Fibroblast of the aortic adventitia (primary cell): ENCODE data around the gene NT5C1B. TPM values are rescaled to one million over a fixed set of nuclear protein-coding genes. Genes with fewer than 3 reads are reported as not detected.

Experiments
- DNase-seq: peaks from one replicate; pipeline ENCODE4 v3.0.0-alpha.2; 2010; ENCODE audit warnings: low read depth
- H3K4me3 ChIP-seq: 2 replicates; pipeline ENCODE4 v1.5.1; 2011; ENCODE audit warnings: low read depth, mild to moderate bottlenecking, control low read depth, low read length, moderate library complexity
- total RNA-seq: library from RNA; depleted of rRNA; stranded (reverse); fragments of >200 nt; gene quantifications from 2 replicates; pipeline ENCODE4 v1.2.3, GENCODE V29; 2012; ENCODE audit warnings: low replicate concordance
- TF ChIP-seq, protein P1 (sequence below): IDR thresholded peaks from 2 replicates; pipeline ENCODE4 v1.5.1; 2011; ENCODE audit warnings: mild to moderate bottlenecking, low read length, control low read depth, inconsistent platforms; ENCODE audit not compliant: insufficient read depth

The NT5C1B gene
- total RNA-seq, 1 donor: not detected

DNA sequence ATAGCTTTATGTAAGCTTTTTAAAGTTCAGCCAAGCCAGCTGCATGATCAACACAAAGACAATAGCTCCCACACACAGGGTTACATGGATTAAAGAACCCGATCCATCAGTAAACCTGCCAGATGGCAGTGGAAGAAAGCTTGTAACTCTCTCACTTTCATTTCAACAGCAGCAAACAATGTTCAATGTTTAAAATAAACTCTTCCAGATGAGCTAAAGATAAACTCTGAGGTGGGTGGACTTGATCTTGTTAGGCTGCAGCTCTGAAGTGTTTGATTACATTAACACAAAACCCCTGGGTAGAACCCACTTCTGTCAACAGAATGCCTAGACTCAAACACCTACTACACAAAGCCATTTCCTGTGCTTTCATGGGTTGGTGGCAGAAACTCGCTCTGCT lies 42.8 kb downstream of the NT5C1B start:
- TF ChIP-seq, protein P1, sequence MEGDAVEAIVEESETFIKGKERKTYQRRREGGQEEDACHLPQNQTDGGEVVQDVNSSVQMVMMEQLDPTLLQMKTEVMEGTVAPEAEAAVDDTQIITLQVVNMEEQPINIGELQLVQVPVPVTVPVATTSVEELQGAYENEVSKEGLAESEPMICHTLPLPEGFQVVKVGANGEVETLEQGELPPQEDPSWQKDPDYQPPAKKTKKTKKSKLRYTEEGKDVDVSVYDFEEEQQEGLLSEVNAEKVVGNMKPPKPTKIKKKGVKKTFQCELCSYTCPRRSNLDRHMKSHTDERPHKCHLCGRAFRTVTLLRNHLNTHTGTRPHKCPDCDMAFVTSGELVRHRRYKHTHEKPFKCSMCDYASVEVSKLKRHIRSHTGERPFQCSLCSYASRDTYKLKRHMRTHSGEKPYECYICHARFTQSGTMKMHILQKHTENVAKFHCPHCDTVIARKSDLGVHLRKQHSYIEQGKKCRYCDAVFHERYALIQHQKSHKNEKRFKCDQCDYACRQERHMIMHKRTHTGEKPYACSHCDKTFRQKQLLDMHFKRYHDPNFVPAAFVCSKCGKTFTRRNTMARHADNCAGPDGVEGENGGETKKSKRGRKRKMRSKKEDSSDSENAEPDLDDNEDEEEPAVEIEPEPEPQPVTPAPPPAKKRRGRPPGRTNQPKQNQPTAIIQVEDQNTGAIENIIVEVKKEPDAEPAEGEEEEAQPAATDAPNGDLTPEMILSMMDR: no peak
- DNase-seq: peak; percentile 49
- no peak overlapping the region for H3K4me3 ChIP-seq

DNA sequence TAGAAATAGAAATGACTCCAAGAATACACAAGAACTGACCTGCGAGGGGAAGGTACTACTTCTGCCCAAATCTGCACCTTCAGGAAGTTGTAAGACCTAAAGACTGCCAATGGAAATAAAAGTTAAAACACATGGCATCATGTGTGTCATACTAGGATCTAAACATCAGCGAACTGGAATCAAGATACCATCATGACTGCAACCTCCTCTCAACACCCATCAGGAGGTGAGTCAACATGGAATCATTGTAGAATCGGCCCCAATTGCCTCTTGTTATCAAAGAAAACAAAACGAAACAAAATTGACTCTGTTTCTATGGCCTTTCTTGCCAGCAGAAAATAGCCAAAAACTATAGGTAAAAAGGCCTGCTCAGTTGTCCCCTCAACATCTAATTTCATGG lies 44.0 kb downstream of the NT5C1B start:
- DNase-seq: peak; percentile 77
- H3K4me3 ChIP-seq: no peak overlapping the region
- TF ChIP-seq, protein P1: no peak

DNA sequence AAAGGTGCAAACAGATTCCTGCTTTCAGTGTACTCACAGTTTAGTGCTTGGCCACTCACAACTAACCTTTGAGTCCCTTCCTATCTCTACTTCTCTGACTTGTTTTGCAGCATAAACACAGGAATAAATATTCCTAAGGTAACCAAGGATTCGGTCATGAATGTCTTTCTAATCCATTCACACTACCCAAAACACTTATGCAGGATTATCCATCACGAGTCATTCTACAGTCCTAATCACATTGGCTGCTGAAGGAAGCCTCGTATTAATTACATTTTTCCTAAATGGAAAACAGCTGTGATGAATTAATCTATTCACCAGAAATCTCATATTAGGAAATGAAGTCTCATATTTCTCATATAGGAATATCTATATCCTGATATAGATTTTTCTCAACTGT lies 45.2 kb downstream of the NT5C1B start:
- TF ChIP-seq, protein P1: no peak
- H3K4me3 ChIP-seq: no peak overlapping the region
- DNase-seq: no peak

DNA sequence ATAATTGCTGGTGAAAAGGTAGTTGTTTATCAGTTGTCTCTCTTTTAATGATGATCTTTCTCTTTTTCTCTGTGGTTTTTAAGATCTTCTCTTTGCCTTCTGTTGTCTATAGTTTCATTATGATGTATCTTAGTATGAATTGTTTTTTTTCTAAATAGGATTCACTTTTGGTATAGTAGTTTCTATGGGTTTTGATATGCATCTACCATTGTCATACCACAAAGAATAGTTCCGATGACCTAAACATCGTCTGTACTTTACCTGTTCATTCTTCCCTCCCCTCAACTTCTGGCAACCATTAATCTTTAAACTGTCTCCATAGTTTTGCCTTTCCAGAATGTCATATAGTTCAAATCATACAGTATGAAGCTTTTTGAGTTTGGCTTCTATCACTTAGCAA lies 48.5 kb downstream of the NT5C1B start:
- TF ChIP-seq, protein P1: no peak
- no peak for DNase-seq
- H3K4me3 ChIP-seq: no peak overlapping the region

DNA sequence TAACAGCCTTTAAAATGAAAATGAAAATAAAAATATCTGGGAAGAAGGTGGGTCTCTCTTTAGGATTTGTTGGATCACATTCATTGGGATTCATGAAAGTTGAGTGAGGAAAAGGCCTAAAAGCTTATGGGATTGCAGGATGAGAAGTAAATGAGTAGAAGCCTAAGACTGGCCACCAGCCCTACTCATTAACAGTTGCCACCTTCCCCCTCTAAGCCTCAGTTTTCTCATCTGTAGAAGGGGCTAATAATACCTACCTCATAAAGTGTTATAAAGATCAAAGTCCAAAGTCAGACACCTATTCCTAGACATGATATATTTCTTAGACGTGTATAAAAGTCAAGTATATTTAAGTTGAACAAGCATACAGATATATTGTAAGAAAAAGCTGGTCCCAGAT lies 52.7 kb downstream of the NT5C1B start:
- TF ChIP-seq, protein P1: no peak
- no peak overlapping the region for H3K4me3 ChIP-seq
- no peak for DNase-seq

DNA sequence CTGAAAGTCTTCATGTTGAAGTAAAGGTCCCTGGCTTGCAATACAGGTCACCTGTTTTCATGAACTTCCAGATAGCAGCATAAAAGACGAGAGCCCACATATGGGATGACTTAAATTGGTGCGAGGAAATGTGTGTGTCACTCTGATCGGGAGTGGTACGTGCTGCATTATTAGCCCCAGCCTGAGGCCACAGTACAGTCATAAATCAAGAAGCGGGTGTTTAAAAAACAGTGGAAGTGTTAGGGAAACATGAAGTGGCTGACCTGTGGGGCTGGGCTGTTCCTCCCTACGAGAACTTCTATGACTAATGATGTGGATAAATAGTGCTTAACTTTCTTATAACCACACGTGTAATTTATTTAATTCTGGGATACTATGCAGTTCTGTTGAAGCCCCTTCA lies 53.3 kb downstream of the NT5C1B start:
- no peak overlapping the region for H3K4me3 ChIP-seq
- DNase-seq: no peak
- TF ChIP-seq, protein P1: no peak

DNA sequence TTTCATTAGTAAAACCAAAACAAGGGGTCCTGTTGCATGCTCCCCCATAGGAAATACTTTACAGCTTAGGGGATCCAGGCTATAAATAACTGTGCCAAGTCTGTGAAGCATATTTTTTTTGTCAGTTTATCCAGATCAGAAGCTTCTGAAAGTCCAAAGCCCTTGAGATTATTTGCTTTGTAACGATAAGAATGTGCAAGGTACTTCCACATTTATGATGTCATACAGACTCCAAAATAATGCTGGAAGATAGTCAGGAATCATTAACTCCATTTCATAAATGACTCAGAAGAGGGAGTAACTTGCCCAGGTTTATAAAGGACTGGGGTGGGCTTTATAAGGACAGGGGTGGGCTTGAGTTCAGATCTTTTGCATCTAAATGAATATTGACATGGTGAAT lies 58.2 kb downstream of the NT5C1B start:
- no peak overlapping the region for H3K4me3 ChIP-seq

More for the DNA sequence above, 58.2 kb downstream of the NT5C1B start:
- DNase-seq: no peak
- TF ChIP-seq, protein P1: no peak
